GM23248 (cell line): ENCODE results near the gene TRAF2. TPM values are rescaled to one million over a fixed set of nuclear protein-coding genes. Genes with fewer than 3 reads are reported as not detected.

Source experiments
- DNase-seq: peaks from one replicate; pipeline ENCODE4 v3.0.0-alpha.2; 2015
- H2AFZ ChIP-seq: fragments of 200-600 bp; sonication (generic); 2 replicates; pipeline ENCODE4 v1.6.1; 2016; ENCODE audit warnings: antibody characterized with exemption
- H3F3A ChIP-seq: fragments of 200-600 bp; sonication (generic); 2 replicates; pipeline ENCODE4 v1.6.1; 2016; ENCODE audit warnings: mild to moderate bottlenecking, antibody characterized with exemption, mixed run types; ENCODE audit not compliant: insufficient read depth
- H3K27ac ChIP-seq: fragments of 200-600 bp; sonication (generic); 2 replicates; pipeline ENCODE4 v1.5.1; 2016; ENCODE audit warnings: mild to moderate bottlenecking
- H3K27me3 ChIP-seq: fragments of 200-600 bp; sonication (generic); replicated peaks from 2 replicates; pipeline ENCODE4 v1.6.1; 2016; ENCODE audit warnings: mild to moderate bottlenecking; ENCODE audit not compliant: insufficient read depth
- H3K36me3 ChIP-seq: fragments of 200-600 bp; sonication (generic); 2 replicates; pipeline ENCODE4 v1.6.1; 2016; ENCODE audit warnings: low read depth, mild to moderate bottlenecking
- H3K4me1 ChIP-seq: fragments of 200-600 bp; sonication (generic); 2 replicates; pipeline ENCODE4 v1.6.1; 2016; ENCODE audit warnings: mild to moderate bottlenecking; ENCODE audit not compliant: insufficient read depth
- H3K4me2 ChIP-seq: fragments of 200-600 bp; sonication (generic); one replicate; pipeline ENCODE4 v1.6.1; 2016; ENCODE audit warnings: mild to moderate bottlenecking; ENCODE audit not compliant: unreplicated experiment
- H3K4me3 ChIP-seq: fragments of 200-600 bp; sonication (generic); 2 replicates; pipeline ENCODE4 v1.5.1; 2016; ENCODE audit warnings: mild to moderate bottlenecking
- H3K79me2 ChIP-seq: fragments of 200-600 bp; sonication (generic); 2 replicates; pipeline ENCODE4 v1.6.1; 2016; ENCODE audit warnings: mild to moderate bottlenecking; ENCODE audit not compliant: insufficient read depth
- H3K9ac ChIP-seq: fragments of 200-600 bp; sonication (generic); 2 replicates; pipeline ENCODE4 v1.6.1; 2016; ENCODE audit warnings: mild to moderate bottlenecking
- H3K9me2 ChIP-seq: fragments of 200-600 bp; sonication (generic); 2 replicates; pipeline ENCODE4 v1.6.1; 2016; ENCODE audit warnings: mixed run types, mild to moderate bottlenecking, moderate library complexity; ENCODE audit not compliant: insufficient read depth
- H3K9me3 ChIP-seq: fragments of 200-600 bp; sonication (generic); one replicate; pipeline ENCODE4 v1.6.1; 2017; ENCODE audit warnings: low read depth
- H4K20me1 ChIP-seq: fragments of 200-600 bp; sonication (generic); 2 replicates; pipeline ENCODE4 v1.6.0; 2016; ENCODE audit not compliant: insufficient read depth
- EZH2 ChIP-seq: fragments of 200-600 bp; sonication (generic); IDR thresholded peaks from 2 replicates; pipeline ENCODE4 v1.6.1; 2018; ENCODE audit warnings: antibody characterized with exemption, mild to moderate bottlenecking; ENCODE audit not compliant: insufficient read depth, poor library complexity, severe bottlenecking
- EZH2phosphoT487 ChIP-seq: fragments of 200-600 bp; sonication (generic); IDR thresholded peaks from 2 replicates; pipeline ENCODE4 v1.6.1; 2018; ENCODE audit warnings: antibody characterized with exemption, moderate library complexity, mild to moderate bottlenecking, low read depth; ENCODE audit not compliant: insufficient read depth
- WGBS, 2 experiments: methylation state at CpG; one replicate each; pipeline ENCODE4 v1.1.6; 2015 to 2017; ENCODE audit warnings: low lambda C conversion rate in 2 of 2, low coverage in 1 of 2; ENCODE audit errors: missing lambda C conversion rate in 2 of 2; 5-methylcytosine and 5-hydroxymethylcytosine counted together
- in situ Hi-C: fragments of 300-500 bp; cut with MboI; formaldehyde crosslinking; loops from 2 replicates; pipeline ENCODE4 v1.15.0; 2020
- polyA plus RNA-seq: library from polyadenylated mRNA; unstranded; fragments of >200 nt; fragmentation: Nextera tagmentation; extraction: Ambion mirVana; gene quantifications from 2 replicates; pipeline ENCODE4 v1.2.1, GENCODE V29; 2016
- total RNA-seq: library from RNA; depleted of rRNA; stranded (reverse); fragments of >200 nt; shearing (Covaris generic); gene quantifications from 2 replicates; pipeline ENCODE4 v1.2.3, GENCODE V29; 2014

TRAF2 gene
- total and polyA plus RNA-seq, 2 experiments from 2014 or later: 8.1 to 15.0 TPM

- Histone ChIP-seq H3F3A (peaks cover 6% of the 10 kb centered on the region), H4K20me1 (no peaks in the 10 kb centered on the region), H3K9ac (no peak overlapping the region), H3K9me3 (no peaks in the 10 kb centered on the region), H2AFZ (no peak overlapping the region), H3K9me2 (no peaks in the 10 kb centered on the region), H3K36me3 (peaks cover 3% of the 10 kb centered on the region; the same call in 1 of the 2 replicates), H3K27ac (no peak overlapping the region), H3K79me2 (peaks cover 64% of the 10 kb centered on the region), H3K4me1 (peaks cover 2% of the 10 kb centered on the region; the same call in 1 of the 2 replicates), H3K27me3 (no peaks in the 10 kb centered on the region), H3K4me2 (no peak overlapping the region), H3K4me3 (no peak overlapping the region)
- in situ Hi-C loops: no loop called here
- no peak for TF ChIP-seq EZH2
- TF ChIP-seq EZH2phosphoT487: no peak
- 87 to 92% methylated on average over 11 of the region's 11 CpGs for WGBS, 2 experiments
- DNase-seq: no peak
Observed at GRCh38 chr9:136896027-136896426, 9.7 kb downstream of the TRAF2 start.

DNA sequence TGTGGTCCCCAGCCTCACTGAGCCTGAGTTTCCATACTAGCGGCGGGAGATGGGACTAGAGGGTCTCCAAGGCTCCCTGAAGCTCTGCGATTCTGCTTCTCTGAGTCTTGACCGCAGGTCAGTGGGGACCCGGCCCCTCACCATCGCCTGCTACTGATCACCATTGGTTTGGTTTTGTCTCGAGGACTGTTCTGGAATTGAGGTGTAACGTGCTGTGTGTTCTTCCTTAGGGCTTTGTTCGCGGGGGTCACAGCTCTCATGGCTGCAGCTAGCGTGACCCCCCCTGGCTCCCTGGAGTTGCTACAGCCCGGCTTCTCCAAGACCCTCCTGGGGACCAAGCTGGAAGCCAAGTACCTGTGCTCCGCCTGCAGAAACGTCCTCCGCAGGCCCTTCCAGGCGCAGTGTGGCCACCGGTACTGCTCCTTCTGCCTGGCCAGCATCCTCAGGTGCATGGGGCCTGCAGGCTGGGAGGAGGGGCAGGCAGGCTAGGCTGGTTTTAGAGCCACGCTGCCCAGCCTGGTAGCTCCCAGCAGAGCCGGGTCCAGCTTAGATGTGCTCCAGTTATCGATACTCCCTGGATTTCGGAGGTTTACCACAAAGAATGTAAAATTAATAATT, 12.3 kb downstream of the TRAF2 start:
- in situ Hi-C loops: no loop called here
- H3K9me3 ChIP-seq: no peaks in the 10 kb centered on the region
- no peak overlapping the region for H3K4me2 ChIP-seq
- H3K27ac ChIP-seq: no peak overlapping the region
- TF ChIP-seq EZH2phosphoT487: no peak
- H3K4me1 ChIP-seq: peaks cover 19% of the 10 kb centered on the region
- H3K27me3 ChIP-seq: no peaks in the 10 kb centered on the region
- H3K9ac ChIP-seq: no peak overlapping the region
- peaks cover 45% of the 10 kb centered on the region for H3K79me2 ChIP-seq
- H4K20me1 ChIP-seq: no peaks in the 10 kb centered on the region
- WGBS, 2 experiments: 93 to 99% methylated on average over 19 to 21 of the region's 21 CpGs
- H3K4me3 ChIP-seq: no peak overlapping the region
- H2AFZ ChIP-seq: no peak overlapping the region
- H3F3A ChIP-seq: peaks cover 11% of the 10 kb centered on the region
- H3K9me2 ChIP-seq: no peaks in the 10 kb centered on the region
- DNase-seq: no peak
- H3K36me3 ChIP-seq: peaks cover 3% of the 10 kb centered on the region; the same call in 1 of the 2 replicates

DNA sequence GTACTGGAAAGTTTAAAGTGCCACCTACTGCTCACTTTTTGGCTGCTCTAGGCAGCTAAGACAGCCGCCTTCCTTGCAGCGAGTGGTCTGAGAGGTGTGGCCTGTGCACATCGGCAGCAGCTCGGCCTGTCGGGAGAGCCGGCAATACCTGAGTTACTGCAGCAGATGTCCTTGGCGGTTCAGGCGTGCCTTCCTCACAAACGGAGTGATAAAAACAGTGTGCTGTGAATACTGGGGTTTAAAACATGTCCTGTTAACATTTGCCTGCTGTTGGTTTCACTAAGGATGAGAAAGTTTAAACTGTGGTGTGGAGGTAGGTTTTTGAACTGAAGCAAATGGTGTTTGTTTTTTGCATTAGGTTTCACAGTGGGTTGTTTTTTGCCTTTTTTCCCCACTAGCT, 12.9 kb downstream of the TRAF2 start:
- Histone ChIP-seq H3K36me3 (peaks cover 3% of the 10 kb centered on the region; the same call in 1 of the 2 replicates), H4K20me1 (no peaks in the 10 kb centered on the region), H3K4me1 (peaks cover 19% of the 10 kb centered on the region), H3K27me3 (no peaks in the 10 kb centered on the region), H3K79me2 (peaks cover 45% of the 10 kb centered on the region), H3K9ac (no peak overlapping the region), H3K4me3 (no peak overlapping the region), H3K9me2 (no peaks in the 10 kb centered on the region), H3F3A (peaks cover 11% of the 10 kb centered on the region), H2AFZ (no peak overlapping the region), H3K9me3 (no peaks in the 10 kb centered on the region), H3K27ac (no peak overlapping the region), H3K4me2 (no peak overlapping the region)
- in situ Hi-C loops: no loop called here
- WGBS, 2 experiments: 88% methylated on average over 9 of the region's 9 CpGs
- DNase-seq: no peak
- TF ChIP-seq EZH2phosphoT487: no peak
- no peak for TF ChIP-seq EZH2

GRCh38 chr9:136900556-136900955, 14.2 kb downstream of the TRAF2 start:
- WGBS, 2 experiments: 89 to 90% methylated on average over 10 of the region's 10 CpGs
- Histone ChIP-seq H3K4me3 (no peak overlapping the region), H3K27ac (no peak overlapping the region), H3K4me1 (peaks cover 19% of the 10 kb centered on the region), H3K9me2 (no peaks in the 10 kb centered on the region), H3K27me3 (no peaks in the 10 kb centered on the region), H3F3A (peaks cover 11% of the 10 kb centered on the region), H2AFZ (no peak overlapping the region), H3K36me3 (peaks cover 3% of the 10 kb centered on the region; the same call in 1 of the 2 replicates), H3K9ac (no peak overlapping the region), H3K9me3 (no peaks in the 10 kb centered on the region), H3K79me2 (peaks cover 43% of the 10 kb centered on the region), H4K20me1 (no peaks in the 10 kb centered on the region), H3K4me2 (no peak overlapping the region)
- in situ Hi-C loops: no loop called here
- TF ChIP-seq EZH2phosphoT487 (no peak), EZH2 (no peak)
- DNase-seq: no peak
